IMR-90 (cell line): Measurements from ENCODE around the gene KLHL9. TPM values are rescaled to one million over a fixed set of nuclear protein-coding genes. Genes with fewer than 3 reads are reported as not detected.

Experiments used
- ATAC-seq: fragments of 200-7000 bp; cut with Tn5 transposase; 2 replicates; pipeline ENCODE4 v1.9.1; 2020; ENCODE audit warnings: low read depth, mild to moderate bottlenecking, moderate library complexity
- BruUV-seq: library from RNA; stranded (reverse); fragments of 400-500 nt; replicated peaks from 2 replicates; lab custom pipeline; 2021; lab: Mats Ljungman, UMichigan
- CTCF ChIA-PET: fragments of 300-600 bp; formaldehyde crosslinking; extraction: SDS; loops from one replicate; lab custom pipeline; 2021; ENCODE audit warnings: antibody characterized with exemption; lab: Yijun Ruan, JAX
- POLR2A ChIA-PET: fragments of 300-600 bp; sonication (Branson Sonifier 250); formaldehyde crosslinking; loops from one replicate; lab custom pipeline; 2022; ENCODE audit warnings: antibody characterized with exemption; ENCODE audit not compliant: unreplicated experiment; lab: Charles Lee
- DNase-seq: peaks from one replicate; pipeline ENCODE4 v3.0.0; 2013
- H2AFZ ChIP-seq: replicated peaks from 2 replicates; pipeline ENCODE3; 2013; ENCODE audit warnings: low read length, mild to moderate bottlenecking; ENCODE audit not compliant: poor library complexity
- H2AK5ac ChIP-seq: 2 replicates; pipeline ENCODE4 v1.6.1; 2013; ENCODE audit warnings: low read depth, low read length, inconsistent platforms
- H2AK9ac ChIP-seq: replicated peaks from 2 replicates; pipeline ENCODE3; 2013; ENCODE audit warnings: mild to moderate bottlenecking, low read depth, low read length, moderate library complexity; ENCODE audit not compliant: poor library complexity
- H2BK120ac ChIP-seq: 2 replicates; pipeline ENCODE4 v1.6.1; 2013; ENCODE audit warnings: low read depth, low read length, inconsistent platforms
- H2BK15ac ChIP-seq: 3 replicates; pipeline ENCODE4 v1.6.1; 2013; ENCODE audit warnings: low read depth, low read length, inconsistent platforms
- H2BK20ac ChIP-seq: 2 replicates; pipeline ENCODE4 v1.6.1; 2013; ENCODE audit warnings: low read depth, mild to moderate bottlenecking, inconsistent platforms, low read length, moderate library complexity
- H2BK5ac ChIP-seq: 2 replicates; pipeline ENCODE4 v1.6.1; 2013; ENCODE audit warnings: mild to moderate bottlenecking, low read depth, low read length, inconsistent platforms; ENCODE audit not compliant: poor library complexity, severe bottlenecking
- H3K14ac ChIP-seq: replicated peaks from 2 replicates; pipeline ENCODE4 v1.6.1; 2013; ENCODE audit warnings: low read depth, low read length, inconsistent platforms
- H3K18ac ChIP-seq: 2 replicates; pipeline ENCODE4 v1.6.1; 2013; ENCODE audit warnings: low read depth, low read length, control low read depth
- H3K23ac ChIP-seq: 2 replicates; pipeline ENCODE4 v1.6.1; 2013; ENCODE audit warnings: low read depth, low read length, inconsistent platforms
- H3K27ac ChIP-seq: 2 replicates; pipeline ENCODE4 v1.5.1; 2013; ENCODE audit warnings: mild to moderate bottlenecking, control low read depth, low read length; ENCODE audit not compliant: insufficient read depth
- H3K27me3 ChIP-seq: 2 replicates; pipeline ENCODE4 v1.6.1; 2013; ENCODE audit warnings: low read length; ENCODE audit not compliant: control insufficient read depth, insufficient read depth
- H3K36me3 ChIP-seq: 2 replicates; pipeline ENCODE4 v1.6.1; 2013; ENCODE audit warnings: low read length, mixed read lengths; ENCODE audit not compliant: control insufficient read depth, insufficient read depth
- H3K4ac ChIP-seq: 2 replicates; pipeline ENCODE4 v1.6.1; 2013; ENCODE audit warnings: low read depth, low read length, inconsistent platforms
- H3K4me1 ChIP-seq: 2 replicates; pipeline ENCODE4 v1.6.1; 2013; ENCODE audit warnings: low read length, mixed read lengths; ENCODE audit not compliant: control insufficient read depth, insufficient read depth
- H3K4me2 ChIP-seq: 2 replicates; pipeline ENCODE4 v1.6.1; 2013; ENCODE audit warnings: low read depth, mild to moderate bottlenecking, control low read depth, low read length, moderate library complexity
- H3K4me3 ChIP-seq: 2 replicates; pipeline ENCODE4 v1.5.1; 2013; ENCODE audit warnings: low read depth, mild to moderate bottlenecking, control low read depth, low read length, moderate library complexity; ENCODE audit not compliant: insufficient read depth
- H3K56ac ChIP-seq: 2 replicates; pipeline ENCODE4 v1.6.1; 2013; ENCODE audit warnings: low read length, inconsistent platforms; ENCODE audit not compliant: insufficient read depth; ENCODE audit errors: extremely low read depth
- H3K79me1 ChIP-seq, 2 experiments: 2 replicates each; pipeline ENCODE4 v1.6.1; 2013; ENCODE audit warnings: low read length in 2 of 2, inconsistent platforms in 1 of 2, low read depth in 1 of 2
- H3K9ac ChIP-seq: 2 replicates; pipeline ENCODE4 v1.6.1; 2013; ENCODE audit warnings: low read depth, low read length, control low read depth
- H3K9me1 ChIP-seq: 2 replicates; pipeline ENCODE4 v1.6.1; 2013; ENCODE audit warnings: low read length, inconsistent platforms; ENCODE audit not compliant: insufficient read depth
- H3K9me3 ChIP-seq: 2 replicates; pipeline ENCODE4 v1.6.1; 2013; ENCODE audit warnings: low read length; ENCODE audit not compliant: control insufficient read depth, insufficient read depth
- H4K20me1 ChIP-seq: 2 replicates; pipeline ENCODE4 v1.6.1; 2013; ENCODE audit warnings: low read length, inconsistent platforms; ENCODE audit not compliant: insufficient read depth
- H4K5ac ChIP-seq: 2 replicates; pipeline ENCODE4 v1.6.1; 2013; ENCODE audit warnings: mild to moderate bottlenecking, low read depth, low read length, control low read depth
- H4K8ac ChIP-seq, 2 experiments: 2 replicates each; pipeline ENCODE4 v1.6.1; 2013; ENCODE audit warnings: low read depth in 2 of 2, low read length in 2 of 2, control low read depth in 1 of 2, inconsistent platforms in 1 of 2
- H4K91ac ChIP-seq: 2 replicates; pipeline ENCODE4 v1.6.1; 2013; ENCODE audit warnings: low read depth, low read length, inconsistent platforms; ENCODE audit not compliant: insufficient read depth
- BHLHE40 ChIP-seq: fragments of 150-350 bp; IDR thresholded peaks from 2 replicates; pipeline ENCODE4 v1.6.1; 2016; ENCODE audit warnings: mild to moderate bottlenecking, low read depth, low read length
- CEBPB ChIP-seq: IDR thresholded peaks from 2 replicates; pipeline ENCODE4 v1.6.1; 2012; ENCODE audit warnings: low read depth, low read length, improper control_type of control experiment
- FOS ChIP-seq: fragments of 150-350 bp; IDR thresholded peaks from 2 replicates; pipeline ENCODE4 v1.6.1; 2016; ENCODE audit warnings: low read depth, low read length
- MAFK ChIP-seq: IDR thresholded peaks from 2 replicates; pipeline ENCODE4 v1.6.1; 2012; ENCODE audit warnings: low read depth, low read length, improper control_type of control experiment
- MAZ ChIP-seq: IDR thresholded peaks from 2 replicates; pipeline ENCODE4 v1.6.1; 2012; ENCODE audit warnings: low read depth, mild to moderate bottlenecking, low read length, improper control_type of control experiment, moderate library complexity, borderline replicate concordance
- MXI1 ChIP-seq: IDR thresholded peaks from 2 replicates; pipeline ENCODE4 v1.6.1; 2012; ENCODE audit warnings: low read depth, mild to moderate bottlenecking, low read length, moderate library complexity, borderline replicate concordance
- NFE2L2 ChIP-seq: fragments of 150-350 bp; IDR thresholded peaks from 2 replicates; pipeline ENCODE4 v1.6.1; 2016; ENCODE audit warnings: low read depth, mild to moderate bottlenecking, low read length
- RAD21 ChIP-seq: IDR thresholded peaks from 2 replicates; pipeline ENCODE4 v1.6.1; 2012; ENCODE audit warnings: low read length, improper control_type of control experiment
- RCOR1 ChIP-seq: IDR thresholded peaks from 2 replicates; pipeline ENCODE4 v1.6.1; 2012; ENCODE audit warnings: mild to moderate bottlenecking, low read length, improper control_type of control experiment; ENCODE audit not compliant: insufficient replicate concordance
- RFX5 ChIP-seq: IDR thresholded peaks from 2 replicates; pipeline ENCODE4 v1.8.0; 2012; ENCODE audit warnings: low read depth, mild to moderate bottlenecking, low read length, moderate library complexity
- SMC3 ChIP-seq: fragments of 150-350 bp; IDR thresholded peaks from 2 replicates; pipeline ENCODE4 v1.6.1; 2016; ENCODE audit warnings: low read depth, mild to moderate bottlenecking, antibody characterized with exemption, low read length, moderate library complexity
- USF2 ChIP-seq: fragments of 150-350 bp; IDR thresholded peaks from 2 replicates; pipeline ENCODE4 v1.6.1; 2017; ENCODE audit warnings: mild to moderate bottlenecking, antibody characterized with exemption, low read length, low read depth
- WGBS, 2 experiments: methylation state at CpG; one replicate each; pipeline versions ENCODE4 v1.1.5 to v1.1.7; 2013; ENCODE audit warnings: missing lambda C conversion rate in 2 of 2; ENCODE audit not compliant: insufficient read length in 1 of 2; ENCODE audit errors: extremely low coverage in 2 of 2; 5-methylcytosine and 5-hydroxymethylcytosine counted together
- dilution Hi-C: fragments of 300-500 bp; cut with HindIII; formaldehyde crosslinking; loops from one replicate; pipeline ENCODE4 v1.14.3; 2018; ENCODE audit warnings: low sequenced_read_pairs; ENCODE audit not compliant: unreplicated experiment
- in situ Hi-C: fragments of 300-500 bp; cut with MboI; formaldehyde crosslinking; loops from 3 replicates; pipeline ENCODE4 v1.14.3; 2019; ENCODE audit warnings: low sequenced_read_pairs, inconsistent platforms, mixed read lengths
- intact Hi-C: fragments of 100-400 bp; cut with micrococcal nuclease; formaldehyde crosslinking; loops from 2 replicates; pipeline ENCODE4 v1.10.0; 2022
- polyA plus RNA-seq, 3 experiments: library from polyadenylated mRNA; depleted of rRNA; stranded (reverse); fragments of >200 nt; gene quantifications; 2 replicates each; pipeline ENCODE4 v1.2.3, GENCODE V29; 2012; ENCODE audit warnings: low replicate concordance in 1 of 3
- total RNA-seq: library from RNA; depleted of rRNA; stranded (reverse); fragments of >200 nt; gene quantifications from 2 replicates; pipeline ENCODE4 v1.2.3, GENCODE V29; 2012
- TF ChIP-seq, protein P1 (sequence below): conservative IDR thresholded peaks from 2 replicates; pipeline ENCODE4 v1.5.1; 2012; ENCODE audit warnings: mild to moderate bottlenecking, low read depth, low read length, improper control_type of control experiment

Gene KLHL9
- total and polyA plus RNA-seq, 2 of the 4 experiments (the other 2 are of a cell fraction), result 12.9 to 46.4 TPM

GRCh38 chr9:21317956-21318923 is 17.0 kb downstream of the KLHL9 start:
- no peak overlapping the region for H3K23ac ChIP-seq
- intact Hi-C loops, result loop anchor here (1.0 to 2.0 kb wide), 2 partner anchors 77 to 471 kb away; no protein-coding TSS in a partner anchor
- no peak overlapping the region for H3K4ac ChIP-seq
- H2BK5ac ChIP-seq, result no peak overlapping the region
- ATAC-seq, result peak; percentile 91
- H3K79me1 ChIP-seq, result peaks cover 0 to 4% of the 10 kb centered on the region in 2 experiments; a peak in 1 of 4 replicates
- H3K9me1 ChIP-seq, result no peaks in the 10 kb centered on the region
- no peak overlapping the region for H3K56ac ChIP-seq
- no peak overlapping the region for H3K9ac ChIP-seq
- dilution Hi-C loops, result no loop called here
- DNase-seq, result peak; percentile 50
- H2AK9ac ChIP-seq, result no peak overlapping the region
- H2BK120ac ChIP-seq, result no peak overlapping the region
- in situ Hi-C loops, result loop anchor here (25.0 kb wide), 1 partner anchor 944 kb away; no protein-coding TSS in a partner anchor
- no peaks in the 10 kb centered on the region for H3K9me3 ChIP-seq
- H4K20me1 ChIP-seq, result no peaks in the 10 kb centered on the region
- H2BK15ac ChIP-seq, result no peak overlapping the region
- peaks cover 10% of the 10 kb centered on the region for H3K36me3 ChIP-seq
- no peak overlapping the region for H4K8ac ChIP-seq
- no peak overlapping the region for H3K4me2 ChIP-seq
- no peak overlapping the region for H3K4me3 ChIP-seq
- no TSS peak for BruUV-seq
- no peak overlapping the region for H3K18ac ChIP-seq
- peaks cover 2% of the 10 kb centered on the region; the same call in 1 of the 2 replicates for H3K4me1 ChIP-seq
- ChIA-PET CTCF (interaction anchor here (0.6 to 2.0 kb wide), 15 partner anchors 11 to 1505 kb away, joined by 3 to 8 read pairs (median 4); partner anchors contain the start of genes IFNA7 and KLHL9), POLR2A (no interaction called here)
- no peak overlapping the region for H4K5ac ChIP-seq
- H3K27me3 ChIP-seq, result peaks cover 6% of the 10 kb centered on the region
- H2AK5ac ChIP-seq, result no peak overlapping the region
- no peak overlapping the region for H2AFZ ChIP-seq
- no CpG with 5 or more reads among the region's 7 CpGs for WGBS, 2 experiments
- no peak overlapping the region for H4K91ac ChIP-seq
- H3K27ac ChIP-seq, result no peak overlapping the region
- H2BK20ac ChIP-seq, result no peak overlapping the region
- H3K14ac ChIP-seq, result no peak overlapping the region
- no peak for TF ChIP-seq MAFK
- TF ChIP-seq RCOR1, result no peak
- peak; percentile 36; the same call in 1 of the 2 replicates for TF ChIP-seq SMC3
- TF ChIP-seq RAD21, result peak; percentile 56
- no peak for TF ChIP-seq MAZ
- no peak for TF ChIP-seq BHLHE40
- no peak for TF ChIP-seq FOS
- TF ChIP-seq, protein P1, sequence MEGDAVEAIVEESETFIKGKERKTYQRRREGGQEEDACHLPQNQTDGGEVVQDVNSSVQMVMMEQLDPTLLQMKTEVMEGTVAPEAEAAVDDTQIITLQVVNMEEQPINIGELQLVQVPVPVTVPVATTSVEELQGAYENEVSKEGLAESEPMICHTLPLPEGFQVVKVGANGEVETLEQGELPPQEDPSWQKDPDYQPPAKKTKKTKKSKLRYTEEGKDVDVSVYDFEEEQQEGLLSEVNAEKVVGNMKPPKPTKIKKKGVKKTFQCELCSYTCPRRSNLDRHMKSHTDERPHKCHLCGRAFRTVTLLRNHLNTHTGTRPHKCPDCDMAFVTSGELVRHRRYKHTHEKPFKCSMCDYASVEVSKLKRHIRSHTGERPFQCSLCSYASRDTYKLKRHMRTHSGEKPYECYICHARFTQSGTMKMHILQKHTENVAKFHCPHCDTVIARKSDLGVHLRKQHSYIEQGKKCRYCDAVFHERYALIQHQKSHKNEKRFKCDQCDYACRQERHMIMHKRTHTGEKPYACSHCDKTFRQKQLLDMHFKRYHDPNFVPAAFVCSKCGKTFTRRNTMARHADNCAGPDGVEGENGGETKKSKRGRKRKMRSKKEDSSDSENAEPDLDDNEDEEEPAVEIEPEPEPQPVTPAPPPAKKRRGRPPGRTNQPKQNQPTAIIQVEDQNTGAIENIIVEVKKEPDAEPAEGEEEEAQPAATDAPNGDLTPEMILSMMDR, result peak; percentile 75
- no peak for TF ChIP-seq NFE2L2
- no peak for TF ChIP-seq CEBPB
- no peak for TF ChIP-seq USF2
- TF ChIP-seq MXI1, result no peak
- no peak for TF ChIP-seq RFX5
